Body of pancreas (tissue), 4 donors: Measurements from ENCODE around the gene ZP2. TPM values are rescaled to one million over a fixed set of nuclear protein-coding genes. Genes with fewer than 3 reads are reported as not detected.

Source experiments
- ATAC-seq: fragments of 150-250 bp; one replicate; pipeline ENCODE4 v1.9.1; 2016
- DNase-seq, 4 donors: peaks; one replicate each; pipeline ENCODE4 v3.0.0-alpha.2; 2019
- H3K27ac ChIP-seq, 4 donors: fragments of 200-600 bp; sonication (generic); 1 replicate in 3 of 4; 2 replicates in 1 of 4; pipeline versions ENCODE4 v1.5.1 to v1.6.1; 2016 to 2019; ENCODE audit warnings: mild to moderate bottlenecking in 1 of 4, mixed read lengths in 1 of 4, moderate library complexity in 1 of 4
- H3K27me3 ChIP-seq, 2 donors: fragments of 200-600 bp; sonication (generic); one replicate each; pipeline ENCODE4 v1.6.0; 2016; ENCODE audit warnings: mild to moderate bottlenecking in 1 of 2
- H3K36me3 ChIP-seq, 2 donors: fragments of 200-600 bp; sonication (generic); replicated peaks in 1 of 2; 2 replicates each; pipeline ENCODE4 v1.5.1; 2016; ENCODE audit warnings: low read depth in 2 of 2; ENCODE audit not compliant: insufficient read depth in 1 of 2
- H3K4me1 ChIP-seq: fragments of 200-600 bp; sonication (generic); one replicate; pipeline ENCODE4 v1.6.0; 2016
- H3K4me3 ChIP-seq, 2 donors: fragments of 200-600 bp; sonication (generic); 1 replicate in 1 of 2; 2 replicates in 1 of 2; pipeline ENCODE4 v1.5.1; 2016 to 2019
- H3K9me3 ChIP-seq, 3 donors: fragments of 200-600 bp; sonication (generic); 1 replicate in 2 of 3; 2 replicates in 1 of 3; pipeline ENCODE4 v1.5.1; 2016
- POLR2A ChIP-seq, 3 donors: fragments of 450-650 bp; IDR thresholded peaks; one replicate each; pipeline ENCODE4 v1.6.1; 2016; ENCODE audit warnings: antibody characterized with exemption in 3 of 3, mild to moderate bottlenecking in 2 of 3
- WGBS, 2 donors: methylation state at CpG; one replicate each; pipeline ENCODE4 v1.1.5; 2017; 5-methylcytosine and 5-hydroxymethylcytosine counted together
- intact Hi-C: fragments of 100-400 bp; cut with DNase I; formaldehyde crosslinking; loops from one replicate; pipeline ENCODE4 v1.15.1; 2023
- total RNA-seq, 2 donors: library from RNA; depleted of rRNA; stranded (reverse); fragments of >200 nt; gene quantifications; one replicate each; pipeline ENCODE4 v1.1.0, GENCODE V29; 2016
- TF ChIP-seq, protein P1 (sequence below), 7 experiments: fragments of 450-650 bp in 4 of 7; fragments of 200-600 bp in 3 of 7; sonication (generic) in 3 of 7; IDR thresholded peaks; one replicate each; pipeline ENCODE4 v1.5.1; 2016 to 2019; ENCODE audit warnings: antibody characterized with exemption in 7 of 7

The ZP2 gene
- total RNA-seq, 2 donors from 2014 or later, result not detected

DNA sequence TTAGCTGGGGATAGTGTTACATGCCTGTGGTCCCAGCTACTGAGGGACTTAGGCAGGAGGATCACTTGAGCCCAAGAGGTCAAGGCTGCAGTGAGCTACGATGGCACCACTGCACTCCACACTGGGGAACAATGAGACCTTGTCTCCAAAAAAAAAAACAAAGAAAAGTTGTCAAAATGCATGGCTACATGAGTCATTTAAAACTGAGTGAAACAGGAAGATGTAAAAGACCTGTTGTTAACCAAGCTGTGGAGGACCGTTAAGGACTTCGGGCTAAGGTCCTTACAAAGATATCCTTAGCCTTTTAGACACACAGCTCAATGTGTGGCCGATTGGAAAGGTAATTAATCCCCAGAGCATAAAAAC lies 25.1 kb downstream of the ZP2 start:
- peaks cover 8% of the 10 kb centered on the region for H3K4me1 ChIP-seq
- 36 to 37% methylated on average over 4 of the region's 4 CpGs for WGBS, 2 donors
- no peak overlapping the region for H3K4me3 ChIP-seq
- no peaks in the 10 kb centered on the region for H3K9me3 ChIP-seq
- H3K27me3 ChIP-seq, result no peaks in the 10 kb centered on the region
- no peak overlapping the region for H3K27ac ChIP-seq
- peaks cover 0 to 4% of the 10 kb centered on the region in 2 donors for H3K36me3 ChIP-seq
- intact Hi-C loops, result no loop called here
- TF ChIP-seq, protein P1, sequence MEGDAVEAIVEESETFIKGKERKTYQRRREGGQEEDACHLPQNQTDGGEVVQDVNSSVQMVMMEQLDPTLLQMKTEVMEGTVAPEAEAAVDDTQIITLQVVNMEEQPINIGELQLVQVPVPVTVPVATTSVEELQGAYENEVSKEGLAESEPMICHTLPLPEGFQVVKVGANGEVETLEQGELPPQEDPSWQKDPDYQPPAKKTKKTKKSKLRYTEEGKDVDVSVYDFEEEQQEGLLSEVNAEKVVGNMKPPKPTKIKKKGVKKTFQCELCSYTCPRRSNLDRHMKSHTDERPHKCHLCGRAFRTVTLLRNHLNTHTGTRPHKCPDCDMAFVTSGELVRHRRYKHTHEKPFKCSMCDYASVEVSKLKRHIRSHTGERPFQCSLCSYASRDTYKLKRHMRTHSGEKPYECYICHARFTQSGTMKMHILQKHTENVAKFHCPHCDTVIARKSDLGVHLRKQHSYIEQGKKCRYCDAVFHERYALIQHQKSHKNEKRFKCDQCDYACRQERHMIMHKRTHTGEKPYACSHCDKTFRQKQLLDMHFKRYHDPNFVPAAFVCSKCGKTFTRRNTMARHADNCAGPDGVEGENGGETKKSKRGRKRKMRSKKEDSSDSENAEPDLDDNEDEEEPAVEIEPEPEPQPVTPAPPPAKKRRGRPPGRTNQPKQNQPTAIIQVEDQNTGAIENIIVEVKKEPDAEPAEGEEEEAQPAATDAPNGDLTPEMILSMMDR (IDR thresholded peaks at IDR 0.05), result no peak
- TF ChIP-seq POLR2A (IDR thresholded peaks at IDR 0.05), result no peak
- ATAC-seq (no peak), DNase-seq (no peak)

DNA sequence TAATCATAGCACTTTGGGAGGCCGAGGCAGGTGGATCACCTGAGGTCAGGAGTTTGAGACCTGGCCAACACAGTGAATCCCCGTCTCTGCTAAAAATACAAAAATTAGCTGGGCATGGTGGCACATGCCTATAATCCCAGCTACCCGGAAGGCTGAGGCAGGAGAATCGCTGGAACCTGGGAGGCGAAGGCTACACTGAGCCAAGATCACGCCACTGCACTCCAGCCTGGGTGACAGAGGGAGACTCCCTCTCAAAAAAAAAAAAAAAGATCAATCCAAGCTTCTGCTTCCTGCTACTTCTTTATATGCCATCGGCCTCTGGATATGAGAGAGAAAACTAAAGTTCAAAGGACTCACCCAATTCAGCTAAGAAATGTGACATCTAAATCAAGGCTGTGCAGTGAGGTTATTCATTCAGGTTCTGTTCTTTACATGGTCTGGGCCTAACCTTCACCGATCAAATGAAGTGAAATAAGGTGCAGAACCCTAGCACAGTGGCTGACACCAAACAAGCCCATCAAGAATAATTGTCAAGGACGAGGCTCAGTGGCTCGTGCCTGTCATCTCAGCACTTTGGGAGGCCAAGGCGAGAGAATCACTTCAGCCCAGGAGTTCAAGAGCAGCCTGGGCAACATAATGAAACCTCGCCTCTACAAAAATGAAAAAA lies 25.6 kb downstream of the ZP2 start:
- ATAC-seq (no peak), DNase-seq (no peak)
- no peak overlapping the region for H3K27ac ChIP-seq
- H3K27me3 ChIP-seq, result no peaks in the 10 kb centered on the region
- peaks cover 0 to 8% of the 10 kb centered on the region in 2 donors for H3K36me3 ChIP-seq
- H3K4me3 ChIP-seq, result no peak overlapping the region
- WGBS, 2 donors, result 70 to 76% methylated on average over 9 to 12 of the region's 12 CpGs
- H3K4me1 ChIP-seq, result peaks cover 8% of the 10 kb centered on the region
- intact Hi-C loops, result no loop called here
- no peaks in the 10 kb centered on the region for H3K9me3 ChIP-seq
- TF ChIP-seq POLR2A (IDR thresholded peaks at IDR 0.05), result no peak
- TF ChIP-seq, protein P1 (IDR thresholded peaks at IDR 0.05), result no peak

- 73 to 82% methylated on average over 3 of the region's 3 CpGs for WGBS, 2 donors
- no peak for ATAC-seq
- no peak for DNase-seq
These were observed 26.5 kb downstream of the ZP2 start for GRCh38 chr16:21184834-21185233.

GRCh38 chr16:21183995-21184394 lies 27.4 kb downstream of the ZP2 start:
- no peaks in the 10 kb centered on the region for H3K27me3 ChIP-seq
- peaks cover 0 to 16% of the 10 kb centered on the region in 2 donors for H3K36me3 ChIP-seq
- no peaks in the 10 kb centered on the region for H3K9me3 ChIP-seq
- WGBS, 2 donors, result 66 to 79% methylated on average over 3 of the region's 3 CpGs
- DNase-seq, result no peak
- intact Hi-C loops, result no loop called here
- no peak overlapping the region for H3K4me3 ChIP-seq
- H3K4me1 ChIP-seq, result peaks cover 8% of the 10 kb centered on the region
- TF ChIP-seq, protein P1 (IDR thresholded peaks at IDR 0.05), result no peak
- TF ChIP-seq POLR2A (IDR thresholded peaks at IDR 0.05), result no peak
- no peak overlapping the region for H3K27ac ChIP-seq
- no peak for ATAC-seq

More at GRCh38 chr16:21184834-21185233, 26.5 kb downstream of the ZP2 start:
- Histone ChIP-seq H3K27ac (no peak overlapping the region), H3K36me3 (peaks cover 0 to 12% of the 10 kb centered on the region in 2 donors), H3K27me3 (no peaks in the 10 kb centered on the region), H3K4me1 (peaks cover 8% of the 10 kb centered on the region), H3K9me3 (no peaks in the 10 kb centered on the region), H3K4me3 (no peak overlapping the region)
- no peak for TF ChIP-seq POLR2A (IDR thresholded peaks at IDR 0.05)
- TF ChIP-seq, protein P1 (IDR thresholded peaks at IDR 0.05), result no peak
- intact Hi-C loops, result no loop called here

- TF ChIP-seq, protein P1 (IDR thresholded peaks at IDR 0.05), result no peak
- no peak for TF ChIP-seq POLR2A (IDR thresholded peaks at IDR 0.05)
- intact Hi-C loops, result no loop called here
- no peaks in the 10 kb centered on the region for H3K27me3 ChIP-seq
- peaks cover 0 to 16% of the 10 kb centered on the region in 2 donors for H3K36me3 ChIP-seq
- no peak for ATAC-seq
- H3K4me1 ChIP-seq, result no peaks in the 10 kb centered on the region
- H3K9me3 ChIP-seq, result no peaks in the 10 kb centered on the region
- no peak overlapping the region for H3K4me3 ChIP-seq
- H3K27ac ChIP-seq, result no peak overlapping the region
- WGBS, 2 donors, result 92 to 97% methylated on average over 3 of the region's 3 CpGs
- DNase-seq, result no peak
These were observed 31.4 kb downstream of the ZP2 start for GRCh38 chr16:21179983-21180365.
